NCI-H510A treated with DMSO at 0.1 percent for 48 hours (cell line): Measurements from ENCODE around the gene CAMK2A.

Experiments
- DNase-seq: peaks from one replicate; lab custom pipeline; 2025; lab: John Stamatoyannopoulos, UW

CAMK2A gene

GRCh38 chr5:150184990-150185912, 104.3 kb downstream of the CAMK2A start:
- DNase-seq: no peak

- no peak for DNase-seq
Observed at GRCh38 chr5:150184006-150184405, 105.6 kb downstream of the CAMK2A start.

GRCh38 chr5:150183436-150183835, 106.1 kb downstream of the CAMK2A start:
- DNase-seq: no peak

GRCh38 chr5:150182774-150183173, 106.8 kb downstream of the CAMK2A start:
- DNase-seq: no peak

GRCh38 chr5:150181766-150182545, 107.6 kb downstream of the CAMK2A start:
- DNase-seq: no peak

GRCh38 chr5:150181027-150181426, 108.5 kb downstream of the CAMK2A start:
- DNase-seq: no peak

- DNase-seq: no peak
Observed at GRCh38 chr5:150180241-150181026, 109.1 kb downstream of the CAMK2A start.

GRCh38 chr5:150179019-150179620, 110.5 kb downstream of the CAMK2A start:
- no peak for DNase-seq

GRCh38 chr5:150178262-150178661, 111.3 kb downstream of the CAMK2A start:
- no peak for DNase-seq

GRCh38 chr5:150177721-150178120, 111.9 kb downstream of the CAMK2A start:
- DNase-seq: no peak

GRCh38 chr5:150176745-150177477, 112.7 kb downstream of the CAMK2A start:
- DNase-seq: no peak

- no peak for DNase-seq
Observed at GRCh38 chr5:150175536-150175935, 114.0 kb downstream of the CAMK2A start.

- DNase-seq: no peak
Observed at GRCh38 chr5:150175076-150175475, 114.5 kb downstream of the CAMK2A start.

GRCh38 chr5:150174285-150174684, 115.3 kb downstream of the CAMK2A start:
- no peak for DNase-seq

GRCh38 chr5:150173161-150173560, 116.4 kb downstream of the CAMK2A start:
- DNase-seq: no peak

GRCh38 chr5:150172556-150172955, 117.0 kb downstream of the CAMK2A start:
- DNase-seq: no peak

GRCh38 chr5:150172145-150172544, 117.4 kb downstream of the CAMK2A start:
- no peak for DNase-seq
